K562 (cell line): Measurements from ENCODE around the gene CTSD. TPM values are rescaled to one million over a fixed set of nuclear protein-coding genes. Genes with fewer than 3 reads are reported as not detected.

Experiments used
- ATAC-seq: fragments of 200-7000 bp; cut with Tn5 transposase; 3 replicates; pipeline ENCODE4 v1.9.1; 2020; ENCODE audit warnings: moderate library complexity
- BruUV-seq: library from RNA; stranded (reverse); fragments of 400-500 nt; replicated peaks from 2 replicates; lab custom pipeline; 2021; lab: Mats Ljungman, UMichigan
- CTCF ChIA-PET: fragments of 300-600 bp; formaldehyde crosslinking; extraction: SDS; loops from one replicate; lab custom pipeline; 2021; ENCODE audit warnings: low intra/inter-chr PET ratio; lab: Yijun Ruan, JAX
- POLR2A ChIA-PET: fragments of 300-600, 350-650 bp; sonication (Branson Sonifier 250); formaldehyde crosslinking; extraction: SDS; loops from one replicate; lab custom pipeline; 2021; ENCODE audit warnings: antibody characterized with exemption, inconsistent platforms; lab: Yijun Ruan, JAX
- DNase-seq, 4 experiments: peaks; one replicate each; pipeline versions ENCODE4 v3.0.0 to v3.0.0-alpha.2; 2011 to 2018; ENCODE audit warnings: low spot score in 3 of 4, mixed read lengths in 3 of 4; ENCODE audit errors: extremely low read depth in 1 of 4
- FAIRE-seq: peaks from 2 replicates; lab custom pipeline; 2011; peaks lifted over from hg19 to GRCh38; lab: Jason Lieb, UNC
- H2AFZ ChIP-seq: 2 replicates; pipeline ENCODE4 v1.6.0; 2011; ENCODE audit warnings: low read depth, low read length, control low read depth, inconsistent platforms
- H3K27ac ChIP-seq: fragments of 200-600 bp; 3 replicates; pipeline ENCODE4 v1.8.0; 2011; ENCODE audit warnings: low read depth, mild to moderate bottlenecking, control low read depth, inconsistent platforms, low read length, moderate library complexity, mixed read lengths; ENCODE audit errors: extremely low read depth
- H3K27me3 ChIP-seq, 2 experiments: fragments of 300-600 bp in 1 of 2; 2 replicates in 1 of 2; 3 replicates in 1 of 2; pipeline versions ENCODE4 v1.6.0 to v1.8.0; 2011; ENCODE audit warnings: inconsistent platforms in 2 of 2, low read length in 2 of 2, mild to moderate bottlenecking in 1 of 2, mixed read lengths in 1 of 2, moderate library complexity in 1 of 2; ENCODE audit not compliant: control insufficient read depth in 2 of 2, insufficient read depth in 2 of 2
- H3K36me3 ChIP-seq: fragments of 300-600 bp; 3 replicates; pipeline ENCODE4 v1.8.0; 2011; ENCODE audit warnings: mild to moderate bottlenecking, low read length, inconsistent platforms; ENCODE audit not compliant: control insufficient read depth, insufficient read depth
- H3K4me1 ChIP-seq, 2 experiments: fragments of 200-600 bp in 1 of 2; replicated peaks in 1 of 2; 2 replicates in 1 of 2; 3 replicates in 1 of 2; pipeline versions ENCODE4 v1.5.1 to v1.8.0; 2011; ENCODE audit warnings: inconsistent platforms in 2 of 2, low read length in 2 of 2, mild to moderate bottlenecking in 1 of 2, mixed read lengths in 1 of 2, moderate library complexity in 1 of 2; ENCODE audit not compliant: control insufficient read depth in 2 of 2, insufficient read depth in 2 of 2
- H3K4me2 ChIP-seq: 2 replicates; pipeline ENCODE4 v1.6.1; 2011; ENCODE audit warnings: low read length, control low read depth, inconsistent platforms, mixed read lengths; ENCODE audit not compliant: insufficient read depth
- H3K4me3 ChIP-seq: fragments of 200-600 bp; sonication (generic), shearing (Covaris generic); 2 replicates; pipeline ENCODE4 v1.5.1; 2016; ENCODE audit warnings: control low read depth, inconsistent platforms
- H3K79me2 ChIP-seq: fragments of 200-600 bp; 3 replicates; pipeline ENCODE4 v1.8.0; 2011; ENCODE audit warnings: low read length, inconsistent platforms; ENCODE audit not compliant: control insufficient read depth, insufficient read depth
- H3K9ac ChIP-seq, 2 experiments: 2 replicates each; pipeline versions ENCODE4 v1.6.0 to v1.6.1; 2011; ENCODE audit warnings: low read depth in 2 of 2, low read length in 2 of 2, control low read depth in 1 of 2, inconsistent platforms in 1 of 2, mild to moderate bottlenecking in 1 of 2, mixed read lengths in 1 of 2; ENCODE audit not compliant: insufficient read depth in 1 of 2
- H3K9me1 ChIP-seq: one replicate; pipeline ENCODE4 v1.6.0; 2011; ENCODE audit warnings: inconsistent platforms, mild to moderate bottlenecking, low read length, moderate library complexity; ENCODE audit not compliant: control insufficient read depth, insufficient read depth
- H3K9me3 ChIP-seq: replicated peaks from 2 replicates; pipeline ENCODE4 v1.5.1; 2011; ENCODE audit warnings: low read depth, low read length, inconsistent platforms; ENCODE audit not compliant: control insufficient read depth, insufficient read depth
- H4K20me1 ChIP-seq: replicated peaks from 2 replicates; pipeline ENCODE4 v1.6.1; 2011; ENCODE audit warnings: low read length, inconsistent platforms, mixed read lengths; ENCODE audit not compliant: control insufficient read depth, insufficient read depth
- ARID1B ChIP-seq: fragments of 450-650 bp; IDR thresholded peaks from 2 replicates; pipeline ENCODE4 v1.6.1; 2016; ENCODE audit warnings: antibody characterized with exemption, mild to moderate bottlenecking, inconsistent platforms
- ETV1 ChIP-seq: fragments of 450-650 bp; conservative IDR thresholded peaks from 2 replicates; pipeline ENCODE4 v1.6.1; 2016; ENCODE audit warnings: missing genetic modification characterization, control low read depth, low read depth, missing compliant biosample characterization
- HDAC6 ChIP-seq: IDR thresholded peaks from 2 replicates; pipeline ENCODE4 v1.6.1; 2012; ENCODE audit warnings: low read depth, mild to moderate bottlenecking, control low read depth, inconsistent platforms, low read length, moderate library complexity
- JUNB ChIP-seq: fragments of 450-650 bp; formaldehyde crosslinking; conservative IDR thresholded peaks from 2 replicates; pipeline ENCODE4 v1.4.0; 2020; ENCODE audit warnings: mild to moderate bottlenecking
- MTA3 ChIP-seq: fragments of 450-650 bp; formaldehyde crosslinking; IDR thresholded peaks from 2 replicates; pipeline ENCODE4 v1.6.1; 2017; ENCODE audit warnings: mild to moderate bottlenecking, borderline replicate concordance
- PHTF2 ChIP-seq: fragments of 250-450 bp; sonication (Bioruptor Pico); IDR thresholded peaks from 2 replicates; pipeline ENCODE4 v1.5.0; 2021; ENCODE audit warnings: mild to moderate bottlenecking
- PRMT5 ChIP-seq: sonication (generic); formaldehyde crosslinking; IDR thresholded peaks from 2 replicates; pipeline ENCODE4 v1.5.0; 2020; ENCODE audit warnings: missing genetic modification reagents
- RAD21 ChIP-seq, 2 experiments: fragments of 250-450 bp in 1 of 2; fragments of 450-650 bp in 1 of 2; sonication (Bioruptor Pico) in 1 of 2; formaldehyde crosslinking in 1 of 2; IDR thresholded peaks in 1 of 2; conservative IDR thresholded peaks in 1 of 2; 2 replicates each; pipeline versions ENCODE4 v1.4.0 to v1.8.0; 2020 to 2022; ENCODE audit warnings: mild to moderate bottlenecking in 2 of 2, moderate library complexity in 1 of 2
- XRCC5 ChIP-seq: fragments of 200-400 bp; formaldehyde crosslinking; IDR thresholded peaks from 2 replicates; pipeline ENCODE4 v1.6.1; 2017; ENCODE audit warnings: low read depth, mild to moderate bottlenecking, low read length
- ZKSCAN8 ChIP-seq: fragments of 200-800 bp; sonication (Bioruptor generic); IDR thresholded peaks from 2 replicates; pipeline ENCODE4 v1.6.1; 2016; ENCODE audit warnings: missing genetic modification characterization, missing compliant biosample characterization
- ZNF76 ChIP-seq: fragments of 250-450 bp; sonication (Bioruptor Pico); IDR thresholded peaks from 2 replicates; pipeline ENCODE4 v1.4.0; 2020; ENCODE audit warnings: mild to moderate bottlenecking, moderate library complexity, borderline replicate concordance
- WGBS: fragments of 100-300 bp; shearing (Covaris generic); methylation state at CpG from one replicate; pipeline ENCODE4 v1.1.6; 2016; ENCODE audit warnings: low coverage, mixed read lengths; ENCODE audit not compliant: insufficient coverage; ENCODE audit errors: missing lambda C conversion rate; 5-methylcytosine and 5-hydroxymethylcytosine counted together
- in situ Hi-C: fragments of 300-500 bp; cut with MboI; formaldehyde crosslinking; loops from 4 replicates; pipeline ENCODE4 v1.15.0; 2018; ENCODE audit warnings: inconsistent platforms, mixed read lengths
- intact Hi-C: fragments of 100-400 bp; cut with micrococcal nuclease; formaldehyde crosslinking; loops from 2 replicates; pipeline ENCODE4 v1.14.2; 2022
- polyA plus RNA-seq, 8 experiments: library from polyadenylated mRNA; depleted of rRNA in 4 of 8; stranded (reverse) in 5 of 8; unstranded in 3 of 8; fragments of >200 nt; fragmentation: Nextera tagmentation in 2 of 8; fragmentation: Illumina TruSeq in 1 of 8; extraction: Ambion mirVana in 2 of 8; extraction: Trizol in 1 of 8; gene quantifications; 2 replicates each; pipeline versions ENCODE4 v1.2.1 to v1.2.3, GENCODE V29; 2011 to 2014; ENCODE audit warnings: inconsistent platforms in 1 of 8, missing spikeins in 1 of 8
- total RNA-seq, 7 experiments: library from RNA; depleted of rRNA in 6 of 7; stranded (reverse); fragments of >200 nt in 6 of 7; fragmentation: Illumina TruSeq in 2 of 7; extraction: Trizol in 2 of 7; gene quantifications; 2 replicates each; pipeline versions ENCODE4 v1.2.1 to v1.2.3, GENCODE V29; 2011 to 2021; ENCODE audit warnings: low replicate concordance in 1 of 7
- TF ChIP-seq, protein P1 (sequence below): sonication (generic); formaldehyde crosslinking; IDR thresholded peaks from 2 replicates; pipeline ENCODE4 v1.8.1; 2023; ENCODE audit warnings: missing genetic modification reagents, mild to moderate bottlenecking, borderline replicate concordance
- TF ChIP-seq, protein P2 (sequence below): fragments of 450-650 bp; IDR thresholded peaks from 2 replicates; pipeline ENCODE4 v1.6.1; 2016; ENCODE audit warnings: borderline replicate concordance
- TF ChIP-seq, protein P3 (sequence below): fragments of 250-450 bp; sonication (Bioruptor Pico); IDR thresholded peaks from 2 replicates; pipeline ENCODE4 v1.5.0; 2021

The CTSD gene
- total and polyA plus RNA-seq, 9 of the 15 experiments (the other 6 are each of a cell fraction or from before 2014, with no cell fraction given), result 1.0 to 112 (median 40.9) TPM

DNA sequence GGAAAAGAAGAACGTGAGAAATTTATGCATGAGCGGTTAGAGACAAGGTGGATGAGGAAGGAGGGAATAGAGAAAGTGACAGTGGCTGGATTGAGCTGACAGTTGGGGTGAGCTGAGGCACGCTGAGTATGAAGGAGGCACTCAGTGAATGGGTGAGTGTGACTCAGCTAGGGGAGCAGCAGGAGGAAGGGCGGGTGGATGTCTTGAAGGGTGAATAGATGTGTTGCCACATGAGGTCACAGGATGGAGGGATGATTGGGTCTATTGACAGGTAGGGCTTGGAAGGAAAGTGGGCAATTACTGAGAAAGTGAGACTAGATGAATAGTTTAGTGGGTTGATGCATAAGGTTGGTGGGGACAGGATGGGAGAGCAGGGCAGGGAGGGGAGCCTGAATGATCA, 21.4 kb downstream of the CTSD start:
- H4K20me1 ChIP-seq, result 0 out of 2 replicates have a peak, but pooled peaks cover 4% of the 10 kb centered on the region
- no TSS peak for BruUV-seq
- no peaks in the 10 kb centered on the region for H3K36me3 ChIP-seq
- peaks cover 0 to 5% of the 10 kb centered on the region in 2 experiments; a peak in 1 of 5 replicates for H3K4me1 ChIP-seq
- H2AFZ ChIP-seq, result no peak overlapping the region
- DNase-seq (no peak), FAIRE-seq (no peak), ATAC-seq (no peak)
- no peak overlapping the region for H3K9ac ChIP-seq
- H3K4me2 ChIP-seq, result no peak overlapping the region
- peaks cover 8% of the 10 kb centered on the region for H3K9me3 ChIP-seq
- POLR2A ChIA-PET, result no interaction called here
- in situ Hi-C loops (no loop called here), intact Hi-C loops (no loop called here)
- H3K4me3 ChIP-seq, result no peak overlapping the region
- H3K27me3 ChIP-seq, result peaks cover 5 to 24% of the 10 kb centered on the region in 2 experiments; a peak in 3 of 5 replicates
- CTCF ChIA-PET, result no interaction called here
- no peaks in the 10 kb centered on the region for H3K9me1 ChIP-seq
- H3K27ac ChIP-seq, result no peak overlapping the region
- WGBS, result 0% methylated on average over 4 of the region's 4 CpGs
- no peaks in the 10 kb centered on the region for H3K79me2 ChIP-seq
- TF ChIP-seq RAD21 (CRISPR knock-in tag; conservative IDR thresholded peaks at IDR 0.05 in 1 of 2, IDR thresholded peaks at IDR 0.05 in 1 of 2), result no peak
- TF ChIP-seq, protein P1, sequence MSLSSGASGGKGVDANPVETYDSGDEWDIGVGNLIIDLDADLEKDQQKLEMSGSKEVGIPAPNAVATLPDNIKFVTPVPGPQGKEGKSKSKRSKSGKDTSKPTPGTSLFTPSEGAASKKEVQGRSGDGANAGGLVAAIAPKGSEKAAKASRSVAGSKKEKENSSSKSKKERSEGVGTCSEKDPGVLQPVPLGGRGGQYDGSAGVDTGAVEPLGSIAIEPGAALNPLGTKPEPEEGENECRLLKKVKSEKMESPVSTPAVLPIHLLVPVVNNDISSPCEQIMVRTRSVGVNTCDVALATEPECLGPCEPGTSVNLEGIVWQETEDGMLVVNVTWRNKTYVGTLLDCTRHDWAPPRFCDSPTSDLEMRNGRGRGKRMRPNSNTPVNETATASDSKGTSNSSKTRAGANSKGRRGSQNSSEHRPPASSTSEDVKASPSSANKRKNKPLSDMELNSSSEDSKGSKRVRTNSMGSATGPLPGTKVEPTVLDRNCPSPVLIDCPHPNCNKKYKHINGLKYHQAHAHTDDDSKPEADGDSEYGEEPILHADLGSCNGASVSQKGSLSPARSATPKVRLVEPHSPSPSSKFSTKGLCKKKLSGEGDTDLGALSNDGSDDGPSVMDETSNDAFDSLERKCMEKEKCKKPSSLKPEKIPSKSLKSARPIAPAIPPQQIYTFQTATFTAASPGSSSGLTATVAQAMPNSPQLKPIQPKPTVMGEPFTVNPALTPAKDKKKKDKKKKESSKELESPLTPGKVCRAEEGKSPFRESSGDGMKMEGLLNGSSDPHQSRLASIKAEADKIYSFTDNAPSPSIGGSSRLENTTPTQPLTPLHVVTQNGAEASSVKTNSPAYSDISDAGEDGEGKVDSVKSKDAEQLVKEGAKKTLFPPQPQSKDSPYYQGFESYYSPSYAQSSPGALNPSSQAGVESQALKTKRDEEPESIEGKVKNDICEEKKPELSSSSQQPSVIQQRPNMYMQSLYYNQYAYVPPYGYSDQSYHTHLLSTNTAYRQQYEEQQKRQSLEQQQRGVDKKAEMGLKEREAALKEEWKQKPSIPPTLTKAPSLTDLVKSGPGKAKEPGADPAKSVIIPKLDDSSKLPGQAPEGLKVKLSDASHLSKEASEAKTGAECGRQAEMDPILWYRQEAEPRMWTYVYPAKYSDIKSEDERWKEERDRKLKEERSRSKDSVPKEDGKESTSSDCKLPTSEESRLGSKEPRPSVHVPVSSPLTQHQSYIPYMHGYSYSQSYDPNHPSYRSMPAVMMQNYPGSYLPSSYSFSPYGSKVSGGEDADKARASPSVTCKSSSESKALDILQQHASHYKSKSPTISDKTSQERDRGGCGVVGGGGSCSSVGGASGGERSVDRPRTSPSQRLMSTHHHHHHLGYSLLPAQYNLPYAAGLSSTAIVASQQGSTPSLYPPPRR, result no peak
- TF ChIP-seq PRMT5 (CRISPR knock-in tag), result no peak
- no peak for TF ChIP-seq PHTF2
- no peak for TF ChIP-seq ETV1 (tag)
- TF ChIP-seq HDAC6, result no peak
- TF ChIP-seq, protein P2, sequence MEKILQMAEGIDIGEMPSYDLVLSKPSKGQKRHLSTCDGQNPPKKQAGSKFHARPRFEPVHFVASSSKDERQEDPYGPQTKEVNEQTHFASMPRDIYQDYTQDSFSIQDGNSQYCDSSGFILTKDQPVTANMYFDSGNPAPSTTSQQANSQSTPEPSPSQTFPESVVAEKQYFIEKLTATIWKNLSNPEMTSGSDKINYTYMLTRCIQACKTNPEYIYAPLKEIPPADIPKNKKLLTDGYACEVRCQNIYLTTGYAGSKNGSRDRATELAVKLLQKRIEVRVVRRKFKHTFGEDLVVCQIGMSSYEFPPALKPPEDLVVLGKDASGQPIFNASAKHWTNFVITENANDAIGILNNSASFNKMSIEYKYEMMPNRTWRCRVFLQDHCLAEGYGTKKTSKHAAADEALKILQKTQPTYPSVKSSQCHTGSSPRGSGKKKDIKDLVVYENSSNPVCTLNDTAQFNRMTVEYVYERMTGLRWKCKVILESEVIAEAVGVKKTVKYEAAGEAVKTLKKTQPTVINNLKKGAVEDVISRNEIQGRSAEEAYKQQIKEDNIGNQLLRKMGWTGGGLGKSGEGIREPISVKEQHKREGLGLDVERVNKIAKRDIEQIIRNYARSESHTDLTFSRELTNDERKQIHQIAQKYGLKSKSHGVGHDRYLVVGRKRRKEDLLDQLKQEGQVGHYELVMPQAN, result no peak
- no peak for TF ChIP-seq ZKSCAN8 (CRISPR knock-in tag)
- no peak for TF ChIP-seq XRCC5
- TF ChIP-seq JUNB, result no peak
- no peak for TF ChIP-seq MTA3
- TF ChIP-seq, protein P3, sequence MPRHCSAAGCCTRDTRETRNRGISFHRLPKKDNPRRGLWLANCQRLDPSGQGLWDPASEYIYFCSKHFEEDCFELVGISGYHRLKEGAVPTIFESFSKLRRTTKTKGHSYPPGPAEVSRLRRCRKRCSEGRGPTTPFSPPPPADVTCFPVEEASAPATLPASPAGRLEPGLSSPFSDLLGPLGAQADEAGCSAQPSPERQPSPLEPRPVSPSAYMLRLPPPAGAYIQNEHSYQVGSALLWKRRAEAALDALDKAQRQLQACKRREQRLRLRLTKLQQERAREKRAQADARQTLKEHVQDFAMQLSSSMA, result no peak
- TF ChIP-seq ARID1B, result no peak
- TF ChIP-seq ZNF76 (CRISPR knock-in tag), result no peak
